H1 (cell line): ENCODE results near the gene EEF1G. TPM values are rescaled to one million over a fixed set of nuclear protein-coding genes. Genes with fewer than 3 reads are reported as not detected.
A peak's percentile ranks its signal among the peaks of the same experiment; 100 is the strongest.

Experiments used
- CTCF ChIA-PET: fragments of 300-600 bp; sonication (Branson Sonifier 250); formaldehyde crosslinking; loops from one replicate; lab custom pipeline; 2021; ENCODE audit not compliant: partially characterized antibody; lab: Charles Lee
- POLR2A ChIA-PET: fragments of 300-600 bp; sonication (Branson Sonifier 250); formaldehyde crosslinking; loops from one replicate; lab custom pipeline; 2021; ENCODE audit warnings: inconsistent platforms; ENCODE audit not compliant: partially characterized antibody; lab: Charles Lee
- DNase-seq, 2 experiments: peaks; one replicate each; pipeline versions ENCODE4 v3.0.0 to v3.0.0-alpha.2; 2010 to 2022; ENCODE audit warnings: low spot score in 2 of 2, low read depth in 1 of 2, mixed read lengths in 1 of 2
- FAIRE-seq: peaks from 2 replicates; lab custom pipeline; 2011; peaks lifted over from hg19 to GRCh38; lab: Jason Lieb, UNC
- H2AFZ ChIP-seq: 2 replicates; pipeline ENCODE4 v1.8.1; 2012; ENCODE audit warnings: low read length, inconsistent platforms
- H2AK5ac ChIP-seq: 2 replicates; pipeline ENCODE4 v1.6.1; 2013; ENCODE audit warnings: low read depth, low read length
- H2BK120ac ChIP-seq: replicated peaks from 2 replicates; pipeline ENCODE3; 2013; ENCODE audit warnings: low read depth, low read length, inconsistent platforms
- H2BK12ac ChIP-seq: 2 replicates; pipeline ENCODE4 v1.6.1; 2013; ENCODE audit warnings: low read depth, low read length
- H2BK15ac ChIP-seq: 2 replicates; pipeline ENCODE4 v1.6.1; 2013; ENCODE audit warnings: low read length
- H2BK20ac ChIP-seq: 2 replicates; pipeline ENCODE4 v1.6.1; 2013; ENCODE audit warnings: low read length
- H2BK5ac ChIP-seq: 2 replicates; pipeline ENCODE4 v1.6.1; 2013; ENCODE audit warnings: low read depth, low read length
- H3K14ac ChIP-seq: 2 replicates; pipeline ENCODE4 v1.6.1; 2013; ENCODE audit warnings: inconsistent platforms; ENCODE audit not compliant: insufficient read length
- H3K18ac ChIP-seq: 2 replicates; pipeline ENCODE4 v1.6.1; 2013; ENCODE audit warnings: low read length; ENCODE audit errors: extremely low read depth
- H3K23ac ChIP-seq: 2 replicates; pipeline ENCODE4 v1.6.1; 2013; ENCODE audit warnings: inconsistent platforms; ENCODE audit not compliant: insufficient read length
- H3K23me2 ChIP-seq: 2 replicates; pipeline ENCODE4 v1.6.1; 2013; ENCODE audit warnings: low read depth, low read length
- H3K27ac ChIP-seq: 2 replicates; pipeline ENCODE4 v1.6.1; 2011; ENCODE audit warnings: low read depth, low read length, inconsistent platforms
- H3K27me3 ChIP-seq, 4 experiments: replicated peaks in 1 of 4; 1 replicate in 1 of 4; 2 replicates in 3 of 4; pipeline versions ENCODE4 v1.6.1 to v1.8.1; 2011 to 2013; ENCODE audit warnings: low read length in 3 of 4, mild to moderate bottlenecking in 3 of 4, inconsistent platforms in 2 of 4, mixed read lengths in 2 of 4, moderate library complexity in 1 of 4; ENCODE audit not compliant: control insufficient read depth in 3 of 4, insufficient read depth in 3 of 4; ENCODE audit errors: extremely low read depth in 1 of 4
- H3K36me3 ChIP-seq, 4 experiments: 2 replicates each; pipeline versions ENCODE4 v1.6.1 to v1.8.1; 2011 to 2013; ENCODE audit warnings: mild to moderate bottlenecking in 4 of 4, low read length in 3 of 4, moderate library complexity in 2 of 4, control low read depth in 1 of 4, inconsistent platforms in 1 of 4; ENCODE audit not compliant: insufficient read depth in 4 of 4, control insufficient read depth in 2 of 4
- H3K4ac ChIP-seq: replicated peaks from 2 replicates; pipeline ENCODE3; 2013; ENCODE audit warnings: low read length, low read depth, mixed read lengths, inconsistent platforms; ENCODE audit not compliant: insufficient read length
- H3K4me1 ChIP-seq, 4 experiments: replicated peaks in 1 of 4; 1 replicate in 1 of 4; 2 replicates in 3 of 4; pipeline versions ENCODE4 v1.6.1 to v1.8.1; 2011 to 2013; ENCODE audit warnings: low read length in 3 of 4, inconsistent platforms in 2 of 4, mixed read lengths in 1 of 4; ENCODE audit not compliant: insufficient read depth in 4 of 4, control insufficient read depth in 3 of 4
- H3K4me2 ChIP-seq, 2 experiments: 2 replicates each; pipeline versions ENCODE4 v1.6.1 to v1.8.1; 2011 to 2013; ENCODE audit warnings: low read depth in 2 of 2, low read length in 2 of 2, control low read depth in 1 of 2, inconsistent platforms in 1 of 2, mild to moderate bottlenecking in 1 of 2; ENCODE audit not compliant: insufficient read depth in 1 of 2
- H3K4me3 ChIP-seq, 4 experiments: fragments of 200-600, 300-600 bp in 1 of 4; sonication (generic), shearing (Covaris generic), sonication (Bioruptor Twin) in 1 of 4; 2 replicates each; pipeline versions ENCODE4 v1.5.1 to v1.8.1; 2011 to 2016; ENCODE audit warnings: low read length in 4 of 4, low read depth in 3 of 4, control low read depth in 2 of 4, inconsistent platforms in 2 of 4, mild to moderate bottlenecking in 2 of 4, mixed read lengths in 1 of 4, moderate library complexity in 1 of 4; ENCODE audit not compliant: insufficient read depth in 2 of 4; ENCODE audit errors: extremely low read depth in 1 of 4
- H3K56ac ChIP-seq: replicated peaks from 2 replicates; pipeline ENCODE3; 2013; ENCODE audit warnings: low read depth, mild to moderate bottlenecking, mixed read lengths, low read length, inconsistent platforms; ENCODE audit not compliant: insufficient read length
- H3K79me1 ChIP-seq: 2 replicates; pipeline ENCODE4 v1.6.1; 2013; ENCODE audit warnings: low read depth, low read length, control low read depth
- H3K79me2 ChIP-seq, 2 experiments: 2 replicates each; pipeline versions ENCODE4 v1.6.1 to v1.8.1; 2012 to 2013; ENCODE audit warnings: low read length in 2 of 2, mild to moderate bottlenecking in 2 of 2, inconsistent platforms in 1 of 2; ENCODE audit not compliant: insufficient read depth in 2 of 2, control insufficient read depth in 1 of 2
- H3K9ac ChIP-seq, 4 experiments: replicated peaks in 1 of 4; 1 replicate in 1 of 4; 2 replicates in 3 of 4; pipeline versions ENCODE4 v1.6.1 to v1.8.1; 2011 to 2013; ENCODE audit warnings: low read depth in 3 of 4, low read length in 3 of 4, control low read depth in 2 of 4, mild to moderate bottlenecking in 2 of 4, moderate library complexity in 2 of 4, inconsistent platforms in 1 of 4; ENCODE audit errors: extremely low read depth in 1 of 4
- H3K9me3 ChIP-seq, 2 experiments: 2 replicates each; pipeline versions ENCODE4 v1.6.1 to v1.8.1; 2012 to 2013; ENCODE audit warnings: mild to moderate bottlenecking in 2 of 2, moderate library complexity in 2 of 2, control low read depth in 1 of 2, inconsistent platforms in 1 of 2, low read depth in 1 of 2, low read length in 1 of 2, mixed read lengths in 1 of 2; ENCODE audit not compliant: insufficient read depth in 2 of 2
- H4K20me1 ChIP-seq, 2 experiments: replicated peaks in 1 of 2; 2 replicates each; pipeline versions ENCODE3 to v1.8.1; 2011 to 2013; ENCODE audit warnings: inconsistent platforms in 2 of 2, low read length in 2 of 2, mild to moderate bottlenecking in 1 of 2; ENCODE audit not compliant: insufficient read depth in 2 of 2, control insufficient read depth in 1 of 2
- H4K5ac ChIP-seq: 2 replicates; pipeline ENCODE4 v1.6.1; 2013; ENCODE audit warnings: low read length, low read depth, mixed read lengths, inconsistent platforms; ENCODE audit not compliant: insufficient read length
- H4K8ac ChIP-seq: 2 replicates; pipeline ENCODE4 v1.8.0; 2013; ENCODE audit warnings: mild to moderate bottlenecking, moderate library complexity, low read length, inconsistent platforms; ENCODE audit not compliant: insufficient read depth; ENCODE audit errors: extremely low read depth
- H4K91ac ChIP-seq: replicated peaks from 2 replicates; pipeline ENCODE3; 2013; ENCODE audit warnings: low read length, mixed read lengths, inconsistent platforms; ENCODE audit not compliant: insufficient read length
- E2F6 ChIP-seq: IDR thresholded peaks from 2 replicates; pipeline ENCODE4 v1.6.1; 2012; ENCODE audit warnings: inconsistent platforms
- EZH2 ChIP-seq: fragments of 200-600 bp; sonication (generic); IDR thresholded peaks from 2 replicates; pipeline ENCODE4 v1.7.1; 2012; ENCODE audit warnings: low read depth, mild to moderate bottlenecking, moderate library complexity, low read length, inconsistent platforms; ENCODE audit not compliant: severe bottlenecking
- KDM4A ChIP-seq: IDR thresholded peaks from one replicate; pipeline ENCODE4 v1.7.1; 2012; ENCODE audit warnings: low read depth, mild to moderate bottlenecking, moderate library complexity, low read length, inconsistent platforms; ENCODE audit not compliant: severe bottlenecking
- MAX ChIP-seq: IDR thresholded peaks from 2 replicates; pipeline ENCODE4 v1.6.1; 2012; ENCODE audit warnings: inconsistent platforms
- POU5F1 ChIP-seq: IDR thresholded peaks from 2 replicates; pipeline ENCODE4 v1.6.1; 2011; ENCODE audit warnings: low read depth, mild to moderate bottlenecking, low read length, moderate library complexity
- RBBP5 ChIP-seq: IDR thresholded peaks from 2 replicates; pipeline ENCODE4 v1.7.1; 2012; ENCODE audit warnings: low read depth, mild to moderate bottlenecking, inconsistent platforms, low read length, moderate library complexity, borderline replicate concordance
- RNF2 ChIP-seq: fragments of 200-900, 300-1000 bp; sonication (generic); IDR thresholded peaks from 2 replicates; pipeline ENCODE4 v1.7.1; 2016; ENCODE audit warnings: borderline replicate concordance, low read depth, mild to moderate bottlenecking, antibody characterized with exemption, low read length; ENCODE audit not compliant: poor library complexity, severe bottlenecking; ENCODE audit errors: missing control alignments
- TAF1 ChIP-seq: IDR thresholded peaks from 2 replicates; pipeline ENCODE4 v1.6.1; 2011; ENCODE audit warnings: mild to moderate bottlenecking, low read depth, low read length
- TBP ChIP-seq: IDR thresholded peaks from 2 replicates; pipeline ENCODE4 v1.6.1; 2011; ENCODE audit warnings: low read depth, low read length, improper control_type of control experiment
- WGBS, 2 experiments: shearing (Covaris generic) in 1 of 2; methylation state at CpG; one replicate each; pipeline versions ENCODE4 v1.1.6 to v1.1.7; 2013 to 2015; ENCODE audit warnings: low lambda C conversion rate in 2 of 2, mixed read lengths in 2 of 2, inconsistent platforms in 1 of 2, low coverage in 1 of 2, missing lambda C conversion rate in 1 of 2; ENCODE audit not compliant: insufficient replicate concordance in 2 of 2, insufficient coverage in 1 of 2, insufficient read length in 1 of 2; ENCODE audit errors: extremely low coverage in 1 of 2, missing lambda C conversion rate in 1 of 2; 5-methylcytosine and 5-hydroxymethylcytosine counted together
- polyA plus RNA-seq, 7 experiments: library from polyadenylated mRNA; depleted of rRNA in 3 of 7; stranded (reverse) in 5 of 7; unstranded in 2 of 7; fragments of >200 nt in 5 of 7; fragments of 200-250 nt in 2 of 7; gene quantifications; 1 replicate in 5 of 7; 2 replicates in 1 of 7; 4 replicates in 1 of 7; pipeline versions ENCODE4 v1.2.1 to v1.2.3, GENCODE V29; 2011 to 2013; ENCODE audit warnings: missing spikeins in 2 of 7, mixed read lengths in 2 of 7
- total RNA-seq: library from RNA; stranded (reverse); fragmentation: NEBNext Ultra II Directional; extraction: Animal tissue kit (Norgen Biotek cat#: 25700); gene quantifications from 2 replicates; pipeline ENCODE4 v1.2.1, GENCODE V29; 2021

EEF1G gene
- total and polyA plus RNA-seq, 2 of the 8 experiments (the other 6 are each of a cell fraction or from before 2014, with no cell fraction given), result 1,627 to 1,996 TPM

GRCh38 chr11:62546244-62546928 is 27.3 kb downstream of the EEF1G start, which contains the start of gene AHNAK:
TSS of gene AHNAK (minus strand) at chr11:62546806. CDS start at chr11:62536098, 10,708 bp downstream.
- H3K18ac ChIP-seq, result peak within 1 kb of the TSS; percentile 83
- no peak within 1 kb of the TSS for H3K14ac ChIP-seq
- CTCF ChIA-PET, result interaction anchor here (0.6 to 5.1 kb wide), 8 partner anchors 9 to 153 kb away, joined by 3 to 179 read pairs (median 10); no protein-coding TSS in a partner anchor
- TF ChIP-seq EZH2 (peak; percentile 23), POU5F1 (no peak), KDM4A (peak; percentile 50), RNF2 (peak; percentile 10), MAX (peak; percentile 15; the same call in 1 of the 2 replicates), TBP (no peak), TAF1 (peak; percentile 31; the same call in 1 of the 2 replicates), RBBP5 (0 out of 2 replicates have a peak, but pooled peaks have one; percentile 22), E2F6 (no peak)
- TF ChIP-seq, all 59 proteins: peak for 6
- H4K5ac ChIP-seq, result no peak within 1 kb of the TSS
- H3K27me3 ChIP-seq, result peaks cover 34 to 66% (median 61%) of the 10 kb centered on the region in 4 experiments
- no peaks in the 10 kb centered on the region for H3K79me1 ChIP-seq
- H2AFZ ChIP-seq, result no peak within 1 kb of the TSS
- peak within 1 kb of the TSS; percentile 87 to 97 for H3K4me2 ChIP-seq
- 0 out of 2 replicates have a peak within 1 kb of the TSS, but pooled peaks have one; percentile 84 for H2BK12ac ChIP-seq
- H3K4me3 ChIP-seq, result peak within 1 kb of the TSS; percentile 38 to 73 (median 67)
- H3K23ac ChIP-seq, result no peak within 1 kb of the TSS
- peak within 1 kb of the TSS; percentile 12; the same call in 1 of the 2 replicates for H2BK15ac ChIP-seq
- no peaks in the 10 kb centered on the region for H3K9me3 ChIP-seq
- peaks cover 5 to 35% (median 22%) of the 10 kb centered on the region in 4 experiments for H3K4me1 ChIP-seq
- H3K9ac ChIP-seq, result peak within 1 kb of the TSS in 3 of 4 experiments; percentile 39 to 53 (median 51); a peak in 4 of 7 replicates
- H2BK120ac ChIP-seq, result no peak within 1 kb of the TSS
- 5% methylated on average over 22 of the region's 69 CpGs; no CpG with 5 or more reads in 1 of the 2 experiments for WGBS, 2 experiments
- DNase-seq (peak in 1 of 2 experiments; percentile 79), FAIRE-seq (no peak)
- H3K23me2 ChIP-seq, result peaks cover 27% of the 10 kb centered on the region
- peak within 1 kb of the TSS; percentile 39 for H3K4ac ChIP-seq
- no peaks in the 10 kb centered on the region for H3K36me3 ChIP-seq
- H2BK20ac ChIP-seq, result no peak within 1 kb of the TSS
- no peak within 1 kb of the TSS for H4K91ac ChIP-seq
- no peaks in the 10 kb centered on the region for H3K79me2 ChIP-seq
- peaks cover 8 to 14% of the 10 kb centered on the region in 2 experiments for H4K20me1 ChIP-seq
- H2BK5ac ChIP-seq, result peak within 1 kb of the TSS; percentile 35; the same call in 1 of the 2 replicates
- peak within 1 kb of the TSS; percentile 76; the same call in 1 of the 2 replicates for H4K8ac ChIP-seq
- H3K27ac ChIP-seq, result no peak within 1 kb of the TSS
- peak within 1 kb of the TSS; percentile 26; the same call in 1 of the 2 replicates for H2AK5ac ChIP-seq
- POLR2A ChIA-PET, result interaction anchor here (0.8 to 7.5 kb wide), 8 partner anchors 6 to 144 kb away, joined by 3 to 59 read pairs (median 4); partner anchors contain the start of genes C11orf98 and CSKMT
- no peak within 1 kb of the TSS for H3K56ac ChIP-seq
